Pancreas (tissue), 10 donors: ENCODE results near the gene CCDC68. TPM values are rescaled to one million over a fixed set of nuclear protein-coding genes. Genes with fewer than 3 reads are reported as not detected.
A peak's percentile ranks its signal among the peaks of the same experiment; 100 is the strongest.

Experiments used
- ATAC-seq, 4 donors: fragments of 200-7000 bp; cut with Tn5 transposase; one replicate each; pipeline versions ENCODE4 v1.8.0 to v1.9.1; 2020; ENCODE audit warnings: mild to moderate bottlenecking in 4 of 4, moderate library complexity in 4 of 4
- DNase-seq, 6 donors: peaks; one replicate each; pipeline ENCODE4 v3.0.0-alpha.2; 2020
- FAIRE-seq: peaks from 2 replicates; lab custom pipeline; 2012; peaks lifted over from hg19 to GRCh38; lab: Jason Lieb, UNC
- H3K27ac ChIP-seq, 4 donors: fragments of 200-600 bp; sonication (generic); 1 replicate in 3 of 4; 2 replicates in 1 of 4; pipeline versions ENCODE4 v1.5.0 to v1.8.0; 2020
- H3K27me3 ChIP-seq, 4 donors: fragments of 200-600 bp; one replicate each; pipeline ENCODE4 v1.8.0; 2021
- H3K36me3 ChIP-seq, 3 donors: fragments of 200-600 bp; sonication (generic) in 1 of 3; one replicate each; pipeline versions ENCODE4 v1.5.0 to v1.8.0; 2020 to 2021
- H3K4me1 ChIP-seq, 3 donors: fragments of 200-600 bp; one replicate each; pipeline ENCODE4 v1.8.0; 2021
- H3K4me3 ChIP-seq, 4 donors: fragments of 200-600 bp; sonication (generic) in 2 of 4; one replicate each; pipeline versions ENCODE4 v1.5.0 to v1.8.0; 2020 to 2021
- H3K9me3 ChIP-seq, 4 donors: fragments of 200-600 bp; one replicate each; pipeline ENCODE4 v1.8.0; 2021
- WGBS, 2 donors: extraction: QIAGEN DNeasy Blood & Tissue Kit; methylation state at CpG; one replicate each; pipeline ENCODE4 v1.1.7; 2013; 5-methylcytosine and 5-hydroxymethylcytosine counted together
- intact Hi-C, 3 donors: fragments of 100-400 bp; cut with DNase I; formaldehyde crosslinking; loops; one replicate each; pipeline versions ENCODE4 v1.11.1 to v1.14.2; 2022
- polyA plus RNA-seq, 2 donors: library from polyadenylated mRNA; stranded (reverse); fragments of 200-250 nt; gene quantifications; one replicate each; pipeline ENCODE4 v1.2.3, GENCODE V29; 2013
- total RNA-seq, 6 donors: library from RNA; stranded (reverse); fragmentation: NEBNext Ultra II Directional in 4 of 6; extraction: Animal tissue kit (Norgen Biotek cat#: 25700) in 4 of 6; gene quantifications; one replicate each; pipeline versions ENCODE4 v1.2.1 to v1.2.4, GENCODE V29; 2021 to 2023
- TF ChIP-seq, protein P1 (sequence below), 4 donors: fragments of 200-600 bp; sonication (generic) in 3 of 4; IDR thresholded peaks; one replicate each; pipeline versions ENCODE4 v1.5.0 to v1.8.0; 2021; ENCODE audit warnings: antibody characterized with exemption in 4 of 4
- donor health status: healthy with polysubstance abuse.
- donor health status: DM: no; HTN: no; CAD: no; lungs with moderate emphysema.
- donor health status: DM: no; HTN: no; CAD: no.
- donor health status: control.
- donor health status: control.
- donor health status: Bipolar disorder and iron deficiency.
- donor health status: DM: yes; HTN: yes; CAD: no.
- donor health status: DM: no; HTN: no; CAD: no.
- donor health status: DM: no; HTN: no; CAD: no.
- donor health status: DM: yes; HTN: yes; CAD: no.

The CCDC68 gene
- total and polyA plus RNA-seq, 8 donors: 0.79 to 5.0 (median 1.3) TPM

- intact Hi-C loops: loop anchor here in 1 of 3 donors (10.0 kb wide), 1 partner anchor 300 kb away; no protein-coding TSS in a partner anchor
- WGBS, 2 donors: 69 to 74% methylated on average over 4 of the region's 4 CpGs
- no peak for ATAC-seq
Observed at GRCh38 chr18:54984908-54985307, 25.6 kb upstream of the CCDC68 start.

GRCh38 chr18:54983791-54984190 is 24.5 kb upstream of the CCDC68 start:
- TF ChIP-seq, protein P1, sequence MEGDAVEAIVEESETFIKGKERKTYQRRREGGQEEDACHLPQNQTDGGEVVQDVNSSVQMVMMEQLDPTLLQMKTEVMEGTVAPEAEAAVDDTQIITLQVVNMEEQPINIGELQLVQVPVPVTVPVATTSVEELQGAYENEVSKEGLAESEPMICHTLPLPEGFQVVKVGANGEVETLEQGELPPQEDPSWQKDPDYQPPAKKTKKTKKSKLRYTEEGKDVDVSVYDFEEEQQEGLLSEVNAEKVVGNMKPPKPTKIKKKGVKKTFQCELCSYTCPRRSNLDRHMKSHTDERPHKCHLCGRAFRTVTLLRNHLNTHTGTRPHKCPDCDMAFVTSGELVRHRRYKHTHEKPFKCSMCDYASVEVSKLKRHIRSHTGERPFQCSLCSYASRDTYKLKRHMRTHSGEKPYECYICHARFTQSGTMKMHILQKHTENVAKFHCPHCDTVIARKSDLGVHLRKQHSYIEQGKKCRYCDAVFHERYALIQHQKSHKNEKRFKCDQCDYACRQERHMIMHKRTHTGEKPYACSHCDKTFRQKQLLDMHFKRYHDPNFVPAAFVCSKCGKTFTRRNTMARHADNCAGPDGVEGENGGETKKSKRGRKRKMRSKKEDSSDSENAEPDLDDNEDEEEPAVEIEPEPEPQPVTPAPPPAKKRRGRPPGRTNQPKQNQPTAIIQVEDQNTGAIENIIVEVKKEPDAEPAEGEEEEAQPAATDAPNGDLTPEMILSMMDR (IDR thresholded peaks at IDR 0.05): no peak
- Histone ChIP-seq H3K4me3 (no peak overlapping the region), H3K36me3 (no peaks in the 10 kb centered on the region), H3K4me1 (no peaks in the 10 kb centered on the region), H3K9me3 (no peaks in the 10 kb centered on the region), H3K27me3 (no peaks in the 10 kb centered on the region), H3K27ac (no peak overlapping the region)
- intact Hi-C loops: loop anchor here in 1 of 3 donors (10.0 kb wide), 1 partner anchor 299 kb away; no protein-coding TSS in a partner anchor
- DNase-seq: no peak
- WGBS, 2 donors: 71 to 77% methylated on average over 3 of the region's 3 CpGs
- FAIRE-seq: no peak
- ATAC-seq: no peak

More at GRCh38 chr18:54984908-54985307, 25.6 kb upstream of the CCDC68 start:
- Histone ChIP-seq H3K27ac (no peak overlapping the region), H3K9me3 (no peaks in the 10 kb centered on the region), H3K4me1 (no peaks in the 10 kb centered on the region), H3K4me3 (no peak overlapping the region), H3K36me3 (no peaks in the 10 kb centered on the region), H3K27me3 (no peaks in the 10 kb centered on the region)
- FAIRE-seq (no peak), DNase-seq (no peak)
- TF ChIP-seq, protein P1 (IDR thresholded peaks at IDR 0.05): no peak

- intact Hi-C loops: loop anchor here in 1 of 3 donors (10.0 kb wide), 1 partner anchor 298 kb away; no protein-coding TSS in a partner anchor
- peak; percentile 48 to 86 (median 84) for ATAC-seq
- no peak overlapping the region for H3K4me3 ChIP-seq
- H3K36me3 ChIP-seq: no peaks in the 10 kb centered on the region
- no peaks in the 10 kb centered on the region for H3K27me3 ChIP-seq
- no peak overlapping the region for H3K27ac ChIP-seq
- TF ChIP-seq, protein P1 (IDR thresholded peaks at IDR 0.05): peak; percentile 27 to 70 (median 57)
- H3K9me3 ChIP-seq: no peaks in the 10 kb centered on the region
- 18 to 19% methylated on average over 9 of the region's 9 CpGs for WGBS, 2 donors
- peak; percentile 93 for FAIRE-seq
- H3K4me1 ChIP-seq: no peaks in the 10 kb centered on the region
- DNase-seq: no peak
Observed at GRCh38 chr18:54983041-54983686, 23.9 kb upstream of the CCDC68 start.

DNA sequence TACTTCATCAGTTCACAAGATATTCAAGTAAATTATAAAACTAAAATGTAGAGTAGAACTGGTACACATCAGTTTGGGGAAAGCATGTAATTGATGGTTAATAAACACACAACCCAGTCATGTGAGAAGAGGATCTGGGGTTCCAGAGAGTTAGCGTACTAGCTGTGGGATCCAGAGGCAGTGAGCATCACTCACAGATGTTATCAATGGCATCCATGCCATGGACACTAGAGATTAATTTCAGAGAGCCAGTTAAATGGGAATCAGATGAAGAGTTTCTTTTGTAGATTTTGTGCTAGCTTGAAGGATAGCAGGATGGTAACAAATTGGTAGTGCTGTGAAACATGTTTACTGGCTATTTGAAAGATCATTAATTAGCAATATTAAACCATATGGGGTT is 21.8 kb upstream of the CCDC68 start:
- intact Hi-C loops: loop anchor here in 1 of 3 donors (10.0 kb wide), 1 partner anchor 296 kb away; no protein-coding TSS in a partner anchor
- TF ChIP-seq, protein P1 (IDR thresholded peaks at IDR 0.05): no peak
- Histone ChIP-seq H3K36me3 (no peaks in the 10 kb centered on the region), H3K4me1 (no peaks in the 10 kb centered on the region), H3K27ac (no peak overlapping the region), H3K9me3 (no peaks in the 10 kb centered on the region), H3K4me3 (no peak overlapping the region), H3K27me3 (no peaks in the 10 kb centered on the region)
- ATAC-seq (no peak), DNase-seq (no peak), FAIRE-seq (no peak)
- 93 to 94% methylated on average over 1 of the region's 1 CpG for WGBS, 2 donors

DNA sequence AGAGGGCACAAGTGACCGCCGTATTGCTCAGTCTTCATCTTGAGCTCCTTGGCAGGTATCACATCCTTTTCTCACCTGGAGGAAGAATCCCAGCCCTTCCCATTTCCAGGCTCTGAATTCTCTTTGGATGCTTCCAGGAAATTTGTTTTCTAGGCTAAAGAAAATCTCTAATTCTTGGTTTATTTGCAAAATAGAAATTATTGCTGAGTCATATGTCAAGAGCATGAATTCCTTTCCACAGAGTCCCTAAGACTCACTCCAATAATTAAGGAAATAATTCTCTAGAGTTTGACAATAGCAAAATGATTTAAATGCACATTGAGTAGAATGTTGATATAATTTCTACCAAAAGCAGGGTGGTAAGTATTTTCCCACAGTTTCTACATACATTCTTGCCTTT is 16.3 kb upstream of the CCDC68 start:
- H3K27ac ChIP-seq: no peak overlapping the region
- no peak overlapping the region for H3K4me3 ChIP-seq
- H3K27me3 ChIP-seq: no peaks in the 10 kb centered on the region
- no peak for DNase-seq
- no peaks in the 10 kb centered on the region for H3K36me3 ChIP-seq
- no peak for ATAC-seq
- 59 to 95% methylated on average over 2 of the region's 2 CpGs for WGBS, 2 donors
- TF ChIP-seq, protein P1 (IDR thresholded peaks at IDR 0.05): no peak
- no peaks in the 10 kb centered on the region for H3K4me1 ChIP-seq
- intact Hi-C loops: no loop called here
- no peak for FAIRE-seq
- H3K9me3 ChIP-seq: no peaks in the 10 kb centered on the region
